GM19099 (cell line): ENCODE results near the gene ANKMY1.

Experiments
- POLR2A ChIP-seq: IDR thresholded peaks from 3 replicates; pipeline ENCODE4 v1.6.1; 2011; ENCODE audit warnings: low read depth; ENCODE audit not compliant: insufficient read length; ENCODE audit errors: extremely low read depth

ANKMY1 gene

GRCh38 chr2:240513549-240514287, 44.1 kb downstream of the ANKMY1 start:
- no peak for TF ChIP-seq POLR2A

- TF ChIP-seq POLR2A = no peak
Measured at GRCh38 chr2:240512666-240513535, 44.9 kb downstream of the ANKMY1 start.

- TF ChIP-seq POLR2A = no peak
Measured at GRCh38 chr2:240512109-240512485, 45.7 kb downstream of the ANKMY1 start.

GRCh38 chr2:240511351-240512108, 46.3 kb downstream of the ANKMY1 start:
- no peak for TF ChIP-seq POLR2A

DNA sequence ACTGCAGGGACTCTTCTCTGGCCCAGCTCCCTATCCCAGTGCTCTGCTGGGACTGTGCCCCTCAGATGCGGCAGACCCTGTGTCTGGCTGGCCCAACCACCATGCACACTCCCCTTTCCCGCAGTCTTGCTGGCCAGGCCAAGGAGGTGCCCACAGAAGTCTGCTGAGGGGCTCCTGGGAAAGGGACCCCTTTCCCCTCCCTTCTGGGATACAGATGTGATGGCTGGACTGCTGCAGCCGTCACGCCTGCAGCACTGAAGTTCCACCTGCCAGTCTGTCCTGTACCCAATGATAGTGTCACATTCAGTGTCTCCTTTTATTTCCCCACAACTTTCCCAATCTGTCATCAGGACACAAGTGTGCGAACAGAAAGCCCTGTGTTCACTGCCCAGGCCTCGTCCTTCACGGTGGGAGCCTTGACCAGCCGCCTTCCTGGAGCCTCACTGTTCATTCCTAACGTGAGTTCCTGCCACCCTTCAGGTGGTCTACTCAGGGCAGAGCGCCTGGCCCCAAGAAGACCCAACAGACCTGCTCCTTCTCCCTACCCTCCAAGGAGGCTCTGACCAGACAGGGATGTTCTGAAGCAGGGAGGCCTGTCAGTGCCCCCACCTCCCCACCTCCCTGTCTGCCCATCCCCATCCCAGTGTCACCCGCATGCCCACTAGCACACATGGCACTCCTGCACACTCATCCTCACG, 47.1 kb downstream of the ANKMY1 start:
- TF ChIP-seq POLR2A = no peak

DNA sequence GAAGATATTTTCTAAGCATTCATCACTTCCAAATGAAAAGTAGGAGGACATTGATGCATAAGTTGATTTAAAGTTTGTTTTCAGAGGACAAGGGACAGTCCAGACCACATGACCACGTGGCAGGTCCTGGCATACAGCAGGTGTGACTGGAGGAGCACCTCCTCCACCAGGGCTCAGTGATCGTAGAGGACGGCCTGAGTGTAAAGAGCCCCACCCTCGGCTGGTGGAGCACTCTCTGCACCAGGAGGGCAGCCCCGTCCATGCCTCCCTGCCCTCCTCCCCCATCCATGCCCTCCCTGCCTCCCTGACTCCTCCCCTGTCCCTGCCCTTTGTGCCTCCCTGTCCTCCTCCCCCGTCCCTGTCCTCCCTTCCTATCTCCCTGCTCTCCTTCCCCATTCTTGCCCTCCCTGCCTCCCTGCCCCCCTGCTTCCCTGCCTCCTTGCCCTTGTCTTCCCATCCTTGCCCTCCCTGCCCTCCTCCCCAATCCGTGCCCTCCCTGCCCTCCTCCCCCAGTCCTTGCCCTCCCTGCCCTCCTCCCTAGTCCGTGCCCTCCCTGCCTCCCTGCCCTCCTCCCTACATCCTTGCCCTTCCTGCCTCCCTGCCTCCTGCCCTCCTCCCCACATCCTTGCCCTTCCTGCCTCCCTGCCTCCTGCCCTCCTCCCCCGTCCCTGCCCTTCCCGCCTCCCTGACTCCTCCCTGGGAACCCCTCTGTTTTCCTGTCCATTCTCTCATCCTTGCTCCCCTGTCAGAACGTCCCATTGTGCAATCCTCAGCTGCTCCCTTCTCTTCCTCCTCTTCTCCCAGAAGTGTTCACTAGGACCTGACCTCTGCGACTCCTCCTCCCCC, 47.9 kb downstream of the ANKMY1 start:
- no peak for TF ChIP-seq POLR2A

- TF ChIP-seq POLR2A = no peak
Measured at GRCh38 chr2:240508832-240509545, 48.8 kb downstream of the ANKMY1 start.

DNA sequence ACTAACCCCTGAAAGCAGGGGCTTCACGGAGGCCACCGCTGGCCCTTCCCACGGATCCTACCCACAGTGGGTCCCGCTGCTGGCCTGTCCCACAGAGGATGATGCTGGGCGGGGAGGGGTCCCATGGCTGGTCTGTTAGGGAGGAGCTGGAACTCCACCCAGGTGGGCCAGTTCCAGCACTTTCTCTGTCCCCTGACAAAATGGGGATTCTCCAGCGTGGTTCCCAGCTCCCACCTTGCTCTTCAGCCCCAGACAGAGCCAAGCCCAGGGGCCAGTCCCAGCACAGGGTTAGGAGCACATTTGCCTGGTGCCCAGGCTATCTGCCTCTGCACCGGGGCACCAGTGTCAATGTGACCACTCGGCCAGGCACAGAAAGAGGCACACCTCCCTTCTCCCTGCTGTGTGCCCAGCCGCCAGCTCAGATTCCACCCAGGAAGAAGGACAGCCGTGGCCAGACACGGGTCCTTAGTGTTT, 50.0 kb downstream of the ANKMY1 start:
- no peak for TF ChIP-seq POLR2A

DNA sequence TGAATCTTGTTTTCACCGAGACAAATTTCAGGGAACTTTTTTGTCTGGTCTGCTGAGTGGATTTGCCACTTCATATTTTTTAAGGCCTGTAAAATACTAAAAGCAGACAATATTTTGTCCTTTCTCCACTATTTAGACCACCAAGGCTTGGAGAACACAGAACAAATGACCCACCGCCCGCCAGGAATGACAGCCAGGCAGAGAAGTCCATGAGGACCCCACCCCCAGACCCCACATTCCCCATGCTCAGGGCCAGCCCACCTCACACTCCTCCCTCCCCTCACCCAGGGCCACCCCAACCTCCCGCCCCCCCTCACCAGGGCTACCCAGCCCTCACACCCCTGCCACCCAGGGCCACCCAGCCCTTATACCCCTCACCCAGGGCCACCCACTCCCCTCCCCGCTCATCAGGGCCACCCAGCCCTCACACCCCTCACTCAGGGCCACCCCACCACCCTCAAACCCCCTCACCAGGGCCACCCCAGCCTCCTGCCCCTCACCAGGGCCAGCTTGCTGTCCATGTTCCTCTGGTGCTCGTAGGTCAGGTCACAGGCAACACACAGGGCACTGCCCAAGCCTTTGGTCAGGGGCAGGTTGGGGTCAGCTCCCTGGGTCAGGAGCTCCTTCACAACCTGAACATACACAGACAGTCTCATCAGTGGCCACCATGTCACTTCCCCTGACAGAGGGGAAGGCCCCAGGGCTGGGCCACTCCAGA, 50.6 kb downstream of the ANKMY1 start:
- no peak for TF ChIP-seq POLR2A

GRCh38 chr2:240506406-240507059, 51.3 kb downstream of the ANKMY1 start:
- no peak for TF ChIP-seq POLR2A

- no peak for TF ChIP-seq POLR2A
Measured at GRCh38 chr2:240505910-240506309, 51.9 kb downstream of the ANKMY1 start.

GRCh38 chr2:240503848-240504247, 53.9 kb downstream of the ANKMY1 start:
- no peak for TF ChIP-seq POLR2A
